Stimulated activated CD8-positive, alpha-beta memory T cell treated with anti-CD3 and anti-CD28 coated beads, Interleukin-2, amount 100 ng/mL, for 48 hours (primary cell): ENCODE data around the gene NEK6.

Experiments
- DNase-seq, 2 donors: peaks; one replicate each; pipeline ENCODE4 v3.0.0-alpha.2; 2020; ENCODE audit warnings: low read depth in 2 of 2

NEK6 gene

DNA sequence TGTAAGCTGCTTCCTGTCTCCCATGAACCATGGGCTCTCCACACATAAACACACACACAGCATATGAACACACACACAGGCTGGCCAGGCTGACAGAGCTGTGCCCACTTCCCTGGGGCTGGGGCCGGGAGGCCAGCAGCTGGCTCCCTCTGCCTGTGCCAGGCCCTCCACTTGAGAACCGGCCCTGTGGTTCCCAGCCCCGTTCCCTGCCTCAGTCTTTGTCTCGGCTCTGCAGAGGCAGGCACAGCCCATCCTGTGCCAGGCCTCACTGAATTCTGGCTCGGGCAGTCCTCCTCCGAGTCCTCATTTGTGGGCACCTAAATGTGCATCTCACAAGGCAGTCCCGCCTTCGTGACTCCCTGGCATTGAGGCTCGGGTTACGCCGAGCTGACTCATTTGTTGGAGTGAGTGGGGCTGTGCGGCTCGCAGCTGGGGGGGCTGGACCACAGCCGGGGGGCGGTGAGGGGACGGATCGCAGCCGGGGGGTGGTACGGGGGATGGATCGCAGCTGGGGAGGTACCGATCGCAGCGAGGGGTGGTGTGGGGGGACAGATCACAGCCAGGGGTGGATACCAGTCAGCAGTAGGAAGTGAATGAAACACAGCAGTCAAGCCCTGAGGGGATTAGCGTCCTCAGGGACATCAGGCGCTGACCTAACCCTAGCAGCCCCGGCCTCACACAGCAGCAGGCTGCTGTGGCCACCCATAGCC lies 85.2 kb downstream of the NEK6 start:
- DNase-seq = no peak

DNA sequence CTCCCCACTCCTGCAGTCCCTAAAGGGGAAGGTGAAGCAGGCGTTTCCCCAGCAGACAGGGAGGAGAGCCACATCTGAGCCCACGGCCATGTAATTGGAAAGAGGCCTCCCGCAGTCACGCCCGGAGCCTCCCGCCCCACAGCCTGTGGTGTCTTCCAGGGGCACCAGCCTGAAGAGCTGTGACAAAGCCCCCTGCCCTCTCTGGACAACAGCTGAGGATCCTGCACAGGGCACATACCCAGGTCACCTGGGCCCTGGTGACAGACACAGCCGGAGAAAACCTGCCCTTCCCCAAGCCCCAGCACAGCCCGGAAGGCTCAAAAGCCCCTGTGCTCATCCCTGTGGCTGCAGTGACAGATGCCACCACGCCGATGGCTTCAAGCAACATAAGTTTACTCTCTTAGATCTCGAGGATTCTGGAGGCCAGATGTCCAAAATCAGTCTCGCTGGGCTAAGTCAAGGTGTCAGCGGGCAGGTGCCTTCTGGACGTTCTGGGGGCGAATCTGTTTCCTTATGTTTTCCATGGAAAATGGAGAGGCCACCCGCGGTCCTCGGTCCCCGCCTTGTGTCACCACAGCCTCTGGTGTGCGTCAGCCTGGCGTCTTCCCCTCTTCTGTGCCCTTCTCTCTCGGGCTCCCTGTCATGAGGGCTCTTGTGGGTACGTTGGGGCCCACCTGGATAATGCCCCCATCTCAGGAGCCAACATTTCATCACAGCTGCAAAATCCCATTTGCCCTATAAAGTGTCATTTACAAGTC lies 86.0 kb downstream of the NEK6 start:
- no peak for DNase-seq

DNA sequence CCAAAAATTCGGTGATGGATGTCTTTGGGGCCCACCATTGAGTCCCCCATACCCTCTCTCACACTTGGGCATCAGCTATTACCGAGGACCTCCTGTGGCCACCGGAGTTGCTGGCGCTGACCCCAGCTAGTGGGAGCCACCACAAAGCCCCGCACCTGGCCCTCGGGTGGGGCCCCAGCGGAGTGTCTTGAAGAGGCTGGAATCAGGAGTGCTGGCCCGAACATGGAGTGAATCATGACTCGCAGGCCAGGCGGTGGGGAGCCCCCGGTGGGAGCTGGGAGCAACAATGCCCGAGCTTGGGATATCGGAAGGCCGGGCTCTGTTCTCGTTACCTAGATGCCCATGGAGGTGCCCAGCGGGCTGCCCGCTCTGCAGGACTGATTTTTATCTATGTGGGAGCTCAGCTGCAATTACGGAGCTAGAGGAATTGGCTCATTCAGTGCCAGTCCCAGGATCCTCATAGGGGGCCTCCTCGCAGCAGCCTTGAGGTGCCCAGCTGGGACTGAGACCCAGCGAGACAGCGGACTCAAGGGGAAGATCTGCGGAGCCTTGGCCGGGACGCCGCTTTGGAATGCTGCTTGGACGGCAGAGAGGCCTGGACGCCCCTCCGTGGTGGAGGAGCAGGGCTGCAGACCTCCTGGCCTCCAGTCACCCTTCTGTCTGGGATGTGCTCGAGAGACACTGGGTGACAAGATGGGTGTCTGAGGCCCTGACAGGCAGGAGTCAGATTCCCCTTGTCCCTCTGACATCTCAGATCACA lies 86.7 kb downstream of the NEK6 start:
- DNase-seq = no peak

DNA sequence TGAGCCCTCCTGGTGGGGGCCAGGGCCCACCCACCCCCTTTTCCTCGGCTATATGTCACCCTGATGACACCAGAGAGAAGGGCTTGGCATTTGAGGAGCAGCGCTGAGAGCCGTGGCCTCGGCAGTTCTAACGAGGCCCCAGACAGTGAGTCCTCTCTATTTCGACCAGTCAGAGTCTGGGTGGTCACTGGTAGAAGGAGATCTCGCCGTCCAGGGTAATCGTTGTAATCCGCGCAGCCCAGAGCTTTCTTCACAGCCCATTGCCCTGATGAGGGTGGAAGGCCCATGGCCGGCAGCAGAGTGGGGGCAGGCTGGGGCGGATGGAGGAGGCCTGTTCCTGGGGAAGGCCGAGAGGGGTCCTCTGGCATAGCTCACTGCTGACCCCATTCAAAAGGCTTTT lies 87.3 kb downstream of the NEK6 start:
- DNase-seq = no peak

DNA sequence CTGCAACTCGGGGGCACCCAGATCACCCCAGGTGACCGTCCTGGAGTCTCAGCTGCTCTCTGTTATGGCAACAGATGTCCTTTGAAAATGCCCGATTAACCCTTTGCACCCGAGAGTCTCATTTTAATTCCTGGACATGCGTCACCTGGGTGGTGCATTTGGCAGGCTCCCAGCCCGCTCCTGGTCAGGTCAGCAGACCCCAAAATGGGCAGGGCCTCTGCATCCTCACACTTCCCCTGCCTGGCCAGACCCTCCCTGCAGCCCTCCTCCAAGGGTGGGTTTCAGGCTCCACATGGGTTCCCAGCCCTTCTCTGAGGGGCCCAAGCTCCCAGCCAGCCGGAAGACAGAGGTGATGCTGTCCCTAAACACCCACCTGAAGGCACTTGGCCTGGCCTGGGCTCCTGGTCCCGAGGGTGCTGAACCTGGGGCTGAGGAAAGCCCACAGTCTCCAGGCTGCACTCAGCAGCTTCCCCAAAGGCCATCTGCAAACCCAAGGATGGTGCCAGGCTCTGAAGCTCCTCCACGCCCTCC lies 88.1 kb downstream of the NEK6 start:
- no peak for DNase-seq

DNA sequence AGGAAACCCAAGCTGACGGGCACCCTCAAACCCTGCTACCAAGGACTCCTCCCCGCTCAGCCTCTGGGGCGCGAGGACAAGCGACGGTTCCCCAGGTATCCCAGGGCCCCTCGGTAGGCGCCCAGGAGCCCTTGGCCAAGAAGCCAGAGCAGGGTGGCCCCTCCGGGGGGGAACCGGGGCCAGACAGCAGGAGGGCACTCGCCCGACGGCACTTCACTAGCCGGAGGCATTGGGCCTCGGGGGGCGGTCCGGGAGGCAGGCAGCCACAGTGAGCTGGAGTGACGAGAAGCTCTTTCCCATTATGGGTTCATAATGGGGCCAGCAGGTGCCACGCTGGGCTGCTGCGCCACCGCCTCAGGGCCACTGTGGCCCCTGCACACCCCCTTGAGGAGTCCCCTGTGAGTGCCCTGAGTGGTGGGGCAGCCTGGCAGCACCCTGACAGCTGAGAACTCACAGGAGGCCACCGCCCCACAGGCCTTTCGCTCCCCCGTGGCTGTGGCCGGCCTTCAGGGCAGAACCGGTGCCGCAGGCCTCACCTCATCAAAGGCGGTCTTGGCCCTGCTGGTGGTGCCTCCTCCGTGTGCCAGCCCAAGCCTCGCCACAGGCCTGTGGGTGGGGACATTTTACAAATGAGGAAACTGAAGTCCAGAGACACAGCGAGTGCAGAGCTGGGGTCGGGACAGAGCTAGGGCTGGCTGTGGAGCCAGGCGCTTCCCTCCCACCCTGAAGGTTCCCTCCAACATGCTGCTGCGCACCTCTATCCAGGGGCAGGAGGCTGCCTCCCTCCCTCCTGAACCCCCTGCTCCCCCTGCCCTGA lies 88.8 kb downstream of the NEK6 start:
- DNase-seq = no peak

DNA sequence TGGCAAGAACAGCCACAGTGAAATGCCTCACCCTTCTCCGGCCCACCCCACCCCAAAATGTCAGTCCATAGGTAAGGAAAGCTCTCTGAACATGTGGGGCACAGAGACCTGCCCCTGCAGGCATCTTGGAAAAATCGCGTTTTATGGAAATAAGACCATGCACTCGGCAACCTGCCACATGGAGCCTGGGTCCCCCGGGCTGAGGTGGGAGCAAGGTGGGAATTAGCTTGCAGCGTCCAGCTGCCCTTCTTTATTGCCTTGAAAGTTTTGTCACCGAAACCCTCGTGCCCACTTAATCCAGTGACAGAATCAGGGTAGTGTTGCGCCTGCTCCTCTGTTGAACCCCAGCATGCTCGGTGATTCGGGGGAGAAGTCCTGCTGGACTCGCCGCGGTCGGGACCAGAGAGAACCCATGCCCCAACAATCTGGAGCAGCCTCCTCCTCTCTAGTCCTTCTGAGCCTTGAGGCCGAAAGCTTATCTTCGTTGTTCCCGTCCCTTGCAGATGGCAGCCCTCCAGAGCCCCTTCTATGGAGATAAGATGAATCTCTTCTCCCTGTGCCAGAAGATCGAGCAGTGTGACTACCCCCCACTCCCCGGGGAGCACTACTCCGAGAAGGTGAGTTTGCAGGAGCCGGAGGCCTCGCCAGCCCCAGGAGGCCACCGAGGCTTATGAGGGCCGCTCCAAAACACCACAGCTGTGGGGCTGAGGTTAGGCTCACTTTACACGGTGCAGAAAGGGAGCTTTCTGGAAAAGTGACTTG lies 89.6 kb downstream of the NEK6 start:
- no peak for DNase-seq

DNA sequence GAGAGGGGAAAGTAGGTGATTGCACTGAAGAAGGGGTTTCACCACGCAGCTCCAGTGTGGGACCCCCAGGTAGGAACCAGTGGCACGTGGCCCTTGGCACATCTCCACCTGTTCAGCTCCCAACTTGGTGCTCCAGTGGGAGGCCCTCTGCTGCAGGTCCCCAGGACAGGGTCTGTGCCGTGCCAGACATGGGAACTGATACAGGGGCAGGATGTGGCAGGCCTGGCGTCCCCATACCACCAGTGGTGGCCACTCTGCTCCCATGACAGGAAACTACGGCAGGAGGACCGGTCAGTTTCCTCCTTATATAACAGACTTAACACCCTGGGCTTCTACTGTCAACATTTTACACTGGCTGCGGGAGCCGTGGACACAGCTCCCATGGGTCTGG lies 90.2 kb downstream of the NEK6 start:
- DNase-seq = no peak

DNA sequence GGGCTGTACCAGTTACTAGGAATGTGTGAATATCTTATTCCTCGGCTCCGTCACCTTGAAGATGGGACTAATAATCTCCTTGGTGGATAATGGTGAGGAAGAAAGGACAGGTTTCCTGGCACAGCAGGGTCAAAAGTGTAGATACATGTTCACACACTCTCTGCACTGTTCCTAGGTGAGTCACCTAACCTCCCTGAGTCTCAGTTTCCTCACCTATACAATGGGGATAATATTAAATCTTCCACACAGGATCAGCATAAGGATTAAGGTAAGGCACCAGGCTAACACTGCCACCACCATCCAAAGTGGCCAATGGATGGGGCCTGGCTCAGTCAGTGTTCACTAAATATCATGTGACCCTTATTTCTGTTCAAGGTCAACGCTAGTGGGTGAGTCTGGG lies 90.6 kb downstream of the NEK6 start:
- no peak for DNase-seq

DNA sequence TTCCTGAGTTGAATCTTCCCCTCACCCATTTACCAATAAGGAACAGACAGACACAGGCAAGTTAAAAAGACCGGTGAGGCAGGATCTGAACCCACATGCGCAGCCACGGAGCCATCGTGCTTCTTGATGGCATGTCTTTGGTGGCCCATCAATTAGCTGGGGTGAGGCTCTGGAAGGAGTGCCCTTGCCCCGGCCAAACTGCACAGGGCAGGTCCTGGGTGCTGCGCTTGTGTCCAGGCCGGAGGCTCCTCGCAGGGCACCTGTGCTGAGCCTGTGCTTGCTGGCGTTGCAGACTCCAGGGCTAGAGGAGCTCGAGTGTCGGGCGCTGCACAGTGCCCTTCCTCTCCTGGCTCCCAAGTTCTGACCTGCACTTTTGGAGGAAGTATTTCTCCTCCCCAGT lies 91.1 kb downstream of the NEK6 start:
- no peak for DNase-seq

DNA sequence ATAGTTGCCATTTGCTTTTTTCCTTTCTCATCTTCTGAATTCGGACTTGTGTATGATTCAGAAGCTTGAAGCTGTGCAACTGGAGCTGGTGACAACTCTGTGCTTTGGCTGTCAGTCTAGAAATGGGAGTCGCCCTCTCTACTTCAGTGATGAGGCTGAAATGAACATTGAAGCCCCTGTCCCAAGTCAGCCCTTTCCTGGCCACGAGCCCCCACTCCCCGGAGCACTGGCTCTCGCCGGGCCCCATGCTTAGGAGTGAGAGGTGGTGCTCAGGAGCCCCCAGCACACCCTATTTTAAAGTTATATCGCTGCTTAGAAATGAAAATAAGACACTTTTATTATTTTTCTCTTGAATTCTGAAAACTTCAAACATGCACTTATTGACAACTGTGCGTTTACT lies 91.5 kb downstream of the NEK6 start:
- no peak for DNase-seq

DNA sequence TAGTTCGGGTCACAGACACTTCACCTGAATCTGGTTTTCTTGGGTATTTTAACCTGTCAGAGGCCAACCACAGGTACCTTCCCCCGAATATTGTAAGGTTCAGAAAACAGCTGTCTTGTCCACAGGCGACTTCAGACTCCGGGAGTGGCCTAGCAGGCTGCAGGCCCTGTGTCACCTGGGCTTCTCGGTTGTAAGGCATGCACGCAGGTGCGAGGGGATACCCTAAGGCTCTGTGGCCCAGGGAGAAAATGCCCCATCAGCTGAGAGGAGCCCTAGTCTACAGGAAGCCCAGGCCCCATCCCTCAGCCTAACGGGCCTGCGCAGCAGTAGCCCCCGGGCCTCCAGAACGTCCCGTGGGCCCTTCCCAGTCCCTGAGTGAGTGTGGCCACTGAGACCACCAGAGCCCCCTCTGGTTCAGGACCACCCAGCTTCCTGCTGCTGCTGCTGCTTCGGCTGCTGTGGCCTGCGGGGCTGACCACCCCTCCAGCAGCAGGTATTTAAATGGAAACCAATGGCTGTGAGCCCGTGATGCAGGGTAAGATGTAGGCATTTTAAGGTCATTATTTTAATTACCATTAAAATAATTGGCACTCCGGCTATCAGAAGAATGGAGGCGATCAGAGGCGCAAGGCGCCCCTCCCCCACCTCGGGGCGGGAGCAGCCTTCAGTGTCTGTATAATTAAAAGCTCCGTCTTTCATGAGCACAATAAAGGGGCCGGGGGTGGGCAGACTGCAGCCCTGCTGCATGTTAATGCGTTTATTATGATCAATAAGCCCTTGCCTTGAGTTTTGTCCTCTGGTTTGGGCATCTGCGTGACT lies 92.1 kb downstream of the NEK6 start:
- DNase-seq = no peak

DNA sequence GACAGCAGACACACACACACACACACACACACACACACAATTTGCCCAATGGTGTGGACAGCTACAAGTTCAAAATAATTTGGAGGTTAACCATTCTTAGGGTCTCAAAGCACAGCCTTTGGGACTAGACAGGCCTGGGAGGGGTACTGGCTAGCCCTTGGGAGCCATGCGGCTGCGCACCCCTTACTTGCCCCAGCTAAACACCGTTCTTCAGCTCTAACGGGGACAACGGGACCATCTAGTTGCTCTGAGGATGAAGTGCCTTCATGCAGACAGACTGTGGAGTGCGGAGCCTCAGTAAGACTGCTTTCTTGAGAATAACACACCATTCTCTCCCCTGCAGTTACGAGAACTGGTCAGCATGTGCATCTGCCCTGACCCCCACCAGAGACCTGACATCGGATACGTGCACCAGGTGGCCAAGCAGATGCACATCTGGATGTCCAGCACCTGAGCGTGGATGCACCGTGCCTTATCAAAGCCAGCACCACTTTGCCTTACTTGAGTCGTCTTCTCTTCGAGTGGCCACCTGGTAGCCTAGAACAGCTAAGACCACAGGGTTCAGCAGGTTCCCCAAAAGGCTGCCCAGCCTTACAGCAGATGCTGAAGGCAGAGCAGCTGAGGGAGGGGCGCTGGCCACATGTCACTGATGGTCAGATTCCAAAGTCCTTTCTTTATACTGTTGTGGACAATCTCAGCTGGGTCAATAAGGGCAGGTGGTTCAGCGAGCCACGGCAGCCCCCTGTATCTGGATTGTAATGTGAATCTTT lies 92.9 kb downstream of the NEK6 start:
- DNase-seq = no peak

DNA sequence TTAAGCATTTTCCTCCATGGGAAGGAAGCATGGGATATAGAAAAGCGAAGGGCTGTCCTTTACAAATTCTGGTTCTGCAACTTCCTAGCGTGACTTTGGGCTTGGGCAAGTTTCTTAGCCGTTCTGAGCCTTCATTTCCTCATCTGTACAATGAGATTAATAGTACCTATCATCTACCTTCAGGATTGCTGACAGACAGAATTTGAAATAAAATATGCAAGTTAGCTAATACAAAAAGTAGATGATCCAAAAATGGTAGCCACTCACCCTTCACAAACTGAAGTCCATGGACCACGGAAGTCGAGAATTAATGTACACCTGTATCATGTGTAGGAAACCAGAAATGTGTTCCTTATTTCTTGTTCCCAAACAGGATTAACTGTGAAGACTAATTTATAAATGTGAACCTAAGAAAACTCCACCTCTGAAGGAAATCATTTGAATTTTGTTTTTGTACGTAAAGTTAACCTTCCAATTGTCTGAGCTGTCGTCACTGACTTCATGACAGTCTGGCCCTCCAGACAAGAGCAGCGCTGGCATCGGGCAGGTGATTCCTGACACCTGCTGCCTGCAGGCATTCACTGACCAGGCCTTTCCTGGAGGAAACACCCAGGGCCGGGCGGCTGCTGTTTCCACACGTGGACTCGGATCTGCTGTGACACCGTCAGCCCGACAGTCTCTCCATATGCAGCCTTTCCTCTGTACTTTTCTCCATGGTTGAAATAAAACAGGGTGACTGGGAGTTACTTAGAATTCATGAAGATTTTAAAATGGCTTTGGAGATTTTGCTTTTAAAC lies 94.1 kb downstream of the NEK6 start:
- DNase-seq = no peak

DNA sequence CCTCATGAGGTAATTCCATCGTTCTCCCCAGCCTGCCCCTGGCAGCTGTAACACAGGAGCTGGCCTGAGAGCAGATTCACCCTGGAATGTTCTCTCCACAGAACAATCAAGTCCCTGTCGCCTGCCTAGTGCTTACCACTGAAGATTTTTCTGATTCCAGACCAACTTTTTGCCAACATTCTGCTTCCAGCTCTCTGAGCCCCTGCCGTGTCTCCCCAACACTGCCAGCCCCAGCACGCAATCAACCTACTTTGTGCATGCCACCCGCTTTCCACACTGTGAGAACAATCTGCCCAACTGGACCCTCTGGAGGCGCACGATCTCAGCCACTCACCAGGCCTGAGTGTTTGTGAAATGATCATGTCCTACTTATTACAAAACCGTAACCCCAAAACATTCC lies 94.9 kb downstream of the NEK6 start:
- DNase-seq = no peak

DNA sequence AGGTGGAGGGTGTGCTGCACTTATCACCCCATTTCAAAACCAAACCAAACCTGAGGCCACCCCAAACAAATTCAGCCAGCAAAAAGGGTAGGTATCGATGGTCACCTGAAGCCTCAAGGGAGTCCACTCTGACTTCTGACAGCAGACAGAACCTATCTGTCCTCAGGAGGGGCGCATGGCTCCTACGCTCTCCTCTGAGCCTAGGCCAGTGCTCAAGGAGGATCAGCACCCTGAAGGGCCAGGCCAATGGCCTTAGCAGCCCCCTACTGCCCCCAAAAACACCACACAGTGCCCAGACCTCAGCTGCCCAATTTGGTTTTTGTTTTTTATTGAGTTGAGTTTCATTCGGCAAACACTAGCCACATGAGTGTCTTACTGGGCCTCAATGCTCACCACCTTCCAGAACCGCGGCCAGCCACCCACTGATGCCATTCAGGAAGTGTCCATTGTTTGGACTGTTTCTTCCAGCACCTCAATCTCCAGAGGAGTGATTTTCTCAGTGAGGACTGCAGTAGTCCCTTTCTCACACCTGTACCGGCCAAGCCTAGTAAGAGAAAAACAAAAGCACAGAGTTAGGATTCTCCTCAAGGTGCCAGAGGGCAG lies 95.5 kb downstream of the NEK6 start:
- no peak for DNase-seq

DNA sequence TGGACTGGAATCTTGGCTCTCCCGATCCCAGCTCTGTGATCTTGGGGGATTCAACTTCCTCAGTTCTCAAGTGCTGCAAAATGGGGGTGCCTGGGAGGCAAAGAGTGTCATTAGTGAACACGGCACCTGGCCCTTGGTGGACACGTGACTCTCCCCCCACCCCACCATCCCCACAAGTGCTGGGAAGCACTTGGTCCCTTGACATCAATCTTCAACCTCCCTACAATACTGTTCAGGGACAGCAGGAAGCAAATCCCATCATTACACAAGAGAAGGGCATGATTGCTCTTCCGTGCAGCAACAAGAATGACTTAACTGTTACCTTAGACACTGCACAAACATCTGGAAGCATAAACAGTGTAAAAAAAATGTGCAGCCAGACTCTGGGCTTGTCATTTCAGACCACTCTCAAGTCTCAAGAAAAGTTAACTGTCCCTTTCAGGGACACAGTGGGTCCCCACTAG lies 96.1 kb downstream of the NEK6 start:
- no peak for DNase-seq
